ENCODE results near the gene HK2.

- TF ChIP-seq CTCF (conservative IDR thresholded peaks at IDR 0.05; ENCODE audit: low read length) (no peak), EZH2phosphoT487 (IDR thresholded peaks at IDR 0.05; ENCODE audit: borderline replicate concordance) (no peak)
Measured at GRCh38 chr2:74935975-74936391, 102.1 kb downstream of the HK2 start.

Data from Loucy (cell line).